ENCODE measurements around the gene ADGRV1.

GRCh38 chr5:91018200-91018599, 459.6 kb downstream of the ADGRV1 start:
- TF ChIP-seq EZH2 (IDR thresholded peaks at IDR 0.05), result no peak
- TF ChIP-seq POLR2AphosphoS5 (IDR thresholded peaks at IDR 0.05; ENCODE audit: borderline replicate concordance, low read depth, low read length), result no peak

Measured in SK-N-MC (cell line).